ENCODE data around the gene AATK.

Gene AATK

GRCh38 chr17:81129289-81129688 is 36.7 kb downstream of the AATK start:
- in situ Hi-C loops (cut with MboI; ENCODE audit: low sequenced_read_pairs) = no loop called here

GRCh38 chr17:81128774-81129173 is 37.2 kb downstream of the AATK start:
- in situ Hi-C loops (cut with MboI; ENCODE audit: low sequenced_read_pairs) = no loop called here

GRCh38 chr17:81128338-81128737 is 37.7 kb downstream of the AATK start:
- in situ Hi-C loops (cut with MboI; ENCODE audit: low sequenced_read_pairs) = no loop called here

- in situ Hi-C loops (cut with MboI; ENCODE audit: low sequenced_read_pairs) = no loop called here
These were observed 38.4 kb downstream of the AATK start for GRCh38 chr17:81127526-81128177.

- in situ Hi-C loops (cut with MboI; ENCODE audit: low sequenced_read_pairs) = no loop called here
These were observed 38.9 kb downstream of the AATK start for GRCh38 chr17:81127133-81127455.

DNA sequence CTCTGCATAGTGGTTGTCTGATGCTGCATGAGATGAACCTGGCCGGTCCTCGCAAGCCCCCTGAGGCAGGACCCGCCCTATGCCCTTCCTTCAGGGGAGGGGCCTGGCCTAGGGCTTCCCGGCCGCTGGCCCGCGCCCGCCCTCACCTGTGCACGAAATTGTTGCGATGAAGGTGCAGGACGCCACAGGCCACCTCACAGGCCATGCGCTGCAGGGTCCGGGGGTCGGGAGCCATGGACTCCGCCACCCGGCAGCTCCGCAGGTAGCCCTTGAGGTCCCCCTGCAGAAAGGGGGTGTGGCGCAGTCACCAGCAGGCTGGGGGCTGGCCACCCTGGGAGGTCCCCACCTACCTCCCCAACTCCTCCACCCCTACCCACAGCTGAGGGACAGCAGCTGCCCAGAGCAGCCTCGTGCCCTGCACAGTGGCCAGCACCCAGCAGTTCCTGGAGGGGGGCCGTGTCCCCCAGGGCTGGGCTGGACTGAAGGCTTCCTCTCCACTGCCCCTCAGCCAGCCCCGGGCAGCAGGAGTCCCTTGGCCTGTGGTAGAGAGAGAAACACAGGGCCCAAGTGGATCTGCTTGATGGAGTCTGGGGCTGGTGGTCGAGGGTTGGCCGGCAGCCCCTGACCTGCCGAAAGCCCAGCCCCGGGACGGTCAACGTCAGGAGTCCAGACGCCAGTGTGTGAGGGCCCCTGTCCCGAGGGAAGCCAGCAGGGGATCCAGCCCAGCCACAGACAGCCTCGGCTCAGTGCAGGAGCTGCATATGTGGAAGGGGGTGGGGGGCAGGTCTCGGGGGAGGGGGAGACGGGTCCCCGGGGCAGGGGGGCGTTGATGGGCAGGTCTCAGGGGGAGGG is 39.5 kb downstream of the AATK start:
- in situ Hi-C loops (cut with MboI; ENCODE audit: low sequenced_read_pairs) = no loop called here

DNA sequence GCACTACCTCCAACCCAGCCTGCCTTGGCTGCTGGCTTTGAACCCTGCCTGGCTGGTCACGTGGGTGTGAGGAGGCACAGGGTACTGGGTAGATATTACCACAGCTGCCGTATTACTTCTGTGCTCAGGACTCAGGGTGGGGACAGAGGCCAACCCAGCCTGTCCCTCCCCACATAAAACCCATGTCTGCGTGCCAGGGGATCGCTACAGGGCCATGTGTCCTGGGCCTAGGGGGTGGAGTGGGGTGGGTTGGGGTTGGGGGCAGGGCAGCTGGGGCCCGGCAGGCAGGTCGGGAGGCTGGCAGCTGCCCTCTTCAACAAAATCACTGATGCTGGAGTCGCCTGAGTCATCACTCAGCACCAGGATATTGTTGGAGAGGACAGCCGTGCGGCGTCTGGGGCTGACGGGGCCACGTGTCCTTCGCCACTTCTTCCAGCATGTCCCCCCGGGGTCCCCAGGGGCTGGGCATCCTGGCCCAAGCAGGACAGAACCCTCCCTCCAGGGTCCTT is 40.4 kb downstream of the AATK start:
- in situ Hi-C loops (cut with MboI; ENCODE audit: low sequenced_read_pairs) = no loop called here

DNA sequence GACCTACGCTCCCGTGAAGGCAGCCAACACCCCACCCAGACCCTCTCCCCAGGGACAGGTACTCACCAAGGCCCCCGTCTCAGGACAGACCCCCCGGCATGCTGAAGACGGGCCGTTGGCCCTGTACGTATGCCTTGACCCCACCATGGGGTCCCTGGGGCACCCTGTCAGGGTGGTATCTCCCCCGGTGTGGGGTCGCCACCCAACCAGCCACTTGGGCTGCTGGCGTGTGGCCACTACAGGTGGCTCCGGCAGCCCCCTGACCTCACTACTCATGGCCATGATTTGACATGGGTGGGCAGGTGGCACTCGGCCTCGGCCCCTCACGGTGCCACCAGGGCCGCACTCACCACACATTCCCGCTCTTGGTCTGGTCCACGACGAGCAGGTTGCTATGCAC is 41.6 kb downstream of the AATK start:
- in situ Hi-C loops (cut with MboI; ENCODE audit: low sequenced_read_pairs) = no loop called here

DNA sequence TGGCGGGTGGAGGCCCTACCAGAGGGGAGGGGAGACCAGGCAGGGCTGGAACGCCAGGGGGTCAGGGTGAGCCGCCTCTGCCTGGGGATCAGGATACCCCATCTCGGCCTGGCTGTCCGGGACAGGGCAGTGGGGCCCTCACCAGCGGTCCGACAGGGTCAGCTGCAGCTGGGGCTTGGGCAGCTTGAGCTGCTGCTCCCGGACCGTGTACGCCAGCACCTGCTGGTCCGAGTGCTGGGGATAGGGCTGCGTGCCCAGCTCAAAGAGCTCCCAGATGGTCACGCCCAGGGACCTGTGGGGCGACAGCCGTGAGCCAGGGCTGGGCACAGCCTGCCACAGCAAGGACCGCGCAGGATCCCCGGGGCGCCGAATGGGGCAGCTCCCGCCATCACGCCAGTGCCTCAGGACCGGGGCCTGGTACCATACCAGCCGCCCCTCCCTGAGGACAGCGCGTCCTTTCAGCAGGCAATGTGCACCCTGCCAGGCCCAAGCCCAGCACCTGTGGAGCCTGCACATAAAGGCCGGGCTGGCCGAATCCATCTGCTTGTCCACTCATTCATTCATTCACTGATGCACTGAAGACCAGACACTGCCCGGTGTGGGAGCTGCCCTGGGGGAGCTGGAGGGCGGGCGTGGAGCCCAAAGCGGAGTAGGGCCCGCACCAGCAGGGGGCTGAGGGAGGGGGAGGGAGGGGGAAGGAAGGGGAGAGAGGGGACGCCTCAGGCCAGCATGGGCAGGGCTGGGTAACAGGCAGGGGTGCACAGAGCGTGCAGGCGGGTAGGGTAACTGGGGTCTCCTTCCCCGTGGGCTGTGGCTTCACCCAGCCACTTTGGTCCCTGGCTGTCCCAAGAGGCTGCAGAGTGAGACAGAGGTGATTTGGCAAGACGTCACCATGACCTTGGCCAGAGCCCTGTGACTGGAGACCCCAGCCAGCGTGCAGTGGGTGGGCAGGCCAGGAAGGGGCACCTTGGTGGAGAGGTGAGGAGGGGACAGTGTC is 42.7 kb downstream of the AATK start:
- in situ Hi-C loops (cut with MboI; ENCODE audit: low sequenced_read_pairs) = no loop called here

GRCh38 chr17:81121841-81122733 is 43.9 kb downstream of the AATK start:
- in situ Hi-C loops (cut with MboI; ENCODE audit: low sequenced_read_pairs) = no loop called here

- in situ Hi-C loops (cut with MboI; ENCODE audit: low sequenced_read_pairs) = no loop called here
These were observed 45.1 kb downstream of the AATK start for GRCh38 chr17:81120695-81121621.

- in situ Hi-C loops (cut with MboI; ENCODE audit: low sequenced_read_pairs) = no loop called here
These were observed 45.9 kb downstream of the AATK start for GRCh38 chr17:81120149-81120484.

DNA sequence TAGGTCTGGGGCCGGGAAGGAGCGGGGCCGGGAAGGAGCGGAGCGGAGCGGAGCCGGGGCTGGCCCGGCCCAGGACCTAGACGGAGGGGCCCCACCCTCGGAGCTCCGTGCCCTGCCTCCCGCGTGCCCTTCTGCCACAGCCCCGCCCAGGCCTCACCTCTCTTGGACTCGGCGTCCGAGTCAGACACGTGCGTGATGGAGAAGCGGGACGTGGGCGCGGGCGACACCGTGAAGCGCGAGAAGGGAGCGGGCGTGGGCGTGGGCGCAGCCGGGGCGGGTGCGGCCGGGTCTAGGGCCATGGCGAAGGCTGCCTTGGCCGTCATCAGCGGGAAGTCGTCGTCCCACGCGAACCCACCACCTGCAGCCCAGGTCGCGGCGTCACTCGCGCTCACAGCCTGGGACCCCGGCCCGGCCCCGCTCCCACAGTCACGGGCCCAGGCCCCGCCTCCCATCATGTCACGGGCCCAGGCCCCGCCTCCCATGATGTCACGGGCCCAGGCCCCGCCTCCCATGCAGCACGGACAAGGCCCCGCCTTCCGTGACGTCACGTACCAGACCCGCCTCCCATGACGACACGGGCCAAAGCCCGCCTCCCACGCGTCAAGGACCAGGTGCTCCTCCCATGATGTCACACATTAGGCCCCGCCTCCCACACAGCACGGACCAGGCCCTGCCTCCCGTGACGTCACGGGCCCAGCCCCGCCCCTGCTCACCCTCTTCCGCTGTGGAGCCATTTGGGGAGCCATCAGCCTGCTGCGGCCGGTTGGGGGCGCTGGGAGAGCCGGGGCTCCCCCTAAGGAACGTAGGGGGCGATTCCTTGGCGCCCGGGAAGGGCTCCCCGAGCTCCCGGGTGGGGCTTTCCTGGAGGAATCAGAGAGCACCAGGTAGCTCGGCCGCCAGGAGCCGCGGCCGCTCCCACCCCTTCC is 46.5 kb downstream of the AATK start:
- in situ Hi-C loops (cut with MboI; ENCODE audit: low sequenced_read_pairs) = no loop called here

GRCh38 chr17:81118308-81119221 is 47.5 kb downstream of the AATK start:
- in situ Hi-C loops (cut with MboI; ENCODE audit: low sequenced_read_pairs) = no loop called here

DNA sequence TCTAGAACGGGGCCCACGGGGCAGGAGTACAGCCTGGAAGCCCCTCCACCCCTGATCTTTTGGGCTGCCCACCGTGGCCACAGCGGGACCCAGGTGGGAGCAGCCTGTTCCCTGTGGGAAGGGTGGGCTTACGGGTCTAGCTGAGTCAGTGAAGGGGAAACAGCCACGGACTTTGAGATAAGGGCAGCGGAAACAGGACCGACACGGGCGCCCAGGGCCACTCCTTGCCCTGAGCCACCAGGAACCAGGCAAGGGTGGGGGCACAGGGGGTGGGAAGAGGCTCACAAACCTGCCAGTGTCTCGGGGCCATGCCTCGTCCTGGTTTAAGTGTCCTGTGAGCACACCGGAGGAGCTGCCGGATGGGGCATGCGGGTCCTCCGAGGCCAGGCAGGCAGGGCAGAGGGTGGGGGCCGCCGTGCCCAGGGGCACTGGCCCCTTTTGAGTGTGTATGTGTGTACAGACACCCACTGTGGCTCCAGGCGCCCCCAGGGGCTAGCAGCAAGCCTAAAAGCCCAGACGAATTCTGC is 48.3 kb downstream of the AATK start:
- in situ Hi-C loops (cut with MboI; ENCODE audit: low sequenced_read_pairs) = no loop called here

- in situ Hi-C loops (cut with MboI; ENCODE audit: low sequenced_read_pairs) = no loop called here
These were observed 49.3 kb downstream of the AATK start for GRCh38 chr17:81116704-81117103.

Measured in HL-60/S4 treated with retinoic acid at 250 ng/mL for 4 days and 3 days (cell line).